Fibroblast of skin of back (primary cell): ENCODE measurements around the gene COX7A2L.

Experiments used
- DNase-seq: peaks from one replicate; pipeline ENCODE4 v3.0.0-alpha.2; 2013

COX7A2L gene

GRCh38 chr2:42315844-42316470 is 45.1 kb downstream of the COX7A2L start:
- DNase-seq: no peak

GRCh38 chr2:42314892-42315468 is 46.0 kb downstream of the COX7A2L start:
- DNase-seq: peak; percentile 95

- no peak for DNase-seq
These were observed 48.9 kb downstream of the COX7A2L start for GRCh38 chr2:42312106-42312505.

GRCh38 chr2:42310007-42310515 is 51.0 kb downstream of the COX7A2L start:
- no peak for DNase-seq

- DNase-seq: no peak
These were observed 51.7 kb downstream of the COX7A2L start for GRCh38 chr2:42309366-42309765.

- DNase-seq: no peak
These were observed 53.8 kb downstream of the COX7A2L start for GRCh38 chr2:42307180-42307579.

- no peak for DNase-seq
These were observed 56.8 kb downstream of the COX7A2L start for GRCh38 chr2:42304059-42304713.

- no peak for DNase-seq
These were observed 57.8 kb downstream of the COX7A2L start for GRCh38 chr2:42303252-42303651.

- DNase-seq: no peak
These were observed 60.5 kb downstream of the COX7A2L start for GRCh38 chr2:42300527-42300926.
